Esophagus muscularis mucosa (tissue), 4 donors: Measurements from ENCODE around the gene BANF1. TPM values are rescaled to one million over a fixed set of nuclear protein-coding genes. Genes with fewer than 3 reads are reported as not detected.

Source experiments
- DNase-seq: peaks from one replicate; pipeline ENCODE4 v3.0.0-alpha.2; 2017; ENCODE audit errors: extremely low spot score
- H3K27ac ChIP-seq, 4 donors: fragments of 200-600 bp; sonication (generic); replicated peaks in 1 of 4; 1 replicate in 3 of 4; 2 replicates in 1 of 4; pipeline ENCODE4 v1.5.1; 2016 to 2019; ENCODE audit warnings: mild to moderate bottlenecking in 1 of 4
- H3K27me3 ChIP-seq, 4 donors: fragments of 200-600 bp; sonication (generic); one replicate each; pipeline versions ENCODE4 v1.5.1 to v1.6.0; 2016 to 2019
- H3K36me3 ChIP-seq, 4 donors: fragments of 200-600 bp; sonication (generic); one replicate each; pipeline ENCODE4 v1.5.1; 2016 to 2019
- H3K4me1 ChIP-seq, 4 donors: fragments of 200-600 bp; sonication (generic); one replicate each; pipeline ENCODE4 v1.5.1; 2016 to 2019
- H3K4me3 ChIP-seq, 4 donors: fragments of 200-600 bp; sonication (generic); 1 replicate in 2 of 4; 2 replicates in 2 of 4; pipeline ENCODE4 v1.5.1; 2016 to 2019; ENCODE audit warnings: mild to moderate bottlenecking in 4 of 4, moderate library complexity in 1 of 4
- H3K9me3 ChIP-seq, 4 donors: fragments of 200-600 bp; sonication (generic); 1 replicate in 3 of 4; 2 replicates in 1 of 4; pipeline ENCODE4 v1.5.1; 2016 to 2019
- EP300 ChIP-seq: sonication (generic); formaldehyde crosslinking; IDR thresholded peaks from one replicate; pipeline ENCODE4 v1.6.1; 2017; ENCODE audit warnings: antibody characterized with exemption
- POLR2A ChIP-seq: fragments of 450-650 bp; IDR thresholded peaks from one replicate; pipeline ENCODE4 v1.6.1; 2017; ENCODE audit warnings: antibody characterized with exemption, moderate library complexity, mild to moderate bottlenecking, low read depth
- POLR2AphosphoS5 ChIP-seq, 2 donors: sonication (generic); formaldehyde crosslinking; IDR thresholded peaks; one replicate each; pipeline ENCODE4 v1.6.1; 2017; ENCODE audit warnings: antibody characterized with exemption in 2 of 2
- WGBS: methylation state at CpG from one replicate; pipeline ENCODE4 v1.1.5; 2018; 5-methylcytosine and 5-hydroxymethylcytosine counted together
- intact Hi-C: fragments of 100-400 bp; cut with DNase I; formaldehyde crosslinking; loops from one replicate; pipeline ENCODE4 v1.15.1; 2023
- total RNA-seq, 4 donors: library from RNA; depleted of rRNA; stranded (reverse); fragments of >200 nt; gene quantifications; one replicate each; pipeline versions ENCODE4 v1.1.0 to v1.2.1, GENCODE V29; 2016
- TF ChIP-seq, protein P1 (sequence below), 3 experiments: fragments of 200-600 bp in 2 of 3; fragments of 450-650 bp in 1 of 3; sonication (generic) in 2 of 3; IDR thresholded peaks; one replicate each; pipeline ENCODE4 v1.5.1; 2017 to 2019; ENCODE audit warnings: antibody characterized with exemption in 3 of 3, mild to moderate bottlenecking in 2 of 3, moderate library complexity in 1 of 3

BANF1 gene
- total RNA-seq, 4 donors from 2014 or later = 46.9 to 72.5 (median 57.9) TPM

DNA sequence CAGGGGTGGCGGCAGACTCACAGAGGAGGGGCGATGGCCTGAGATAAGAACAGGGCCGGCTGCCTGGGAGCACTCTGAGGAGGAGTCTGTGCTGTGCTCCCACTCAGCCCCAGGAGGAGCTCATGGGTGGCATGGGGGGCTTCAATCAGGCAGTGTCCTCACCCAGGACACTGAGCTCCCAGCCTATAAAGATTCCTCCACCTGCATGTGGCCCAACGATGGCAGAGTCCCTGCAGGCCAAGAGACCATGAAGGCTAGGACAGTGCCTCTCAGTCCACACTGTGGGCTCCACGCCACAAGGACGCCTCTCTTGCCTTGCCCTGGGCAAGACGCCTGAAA lies 11.4 kb downstream of the BANF1 start:
- Histone ChIP-seq H3K36me3 (no peaks in the 10 kb centered on the region), H3K27me3 (peaks cover 0 to 36% (median 22%) of the 10 kb centered on the region in 4 donors), H3K4me3 (no peak overlapping the region), H3K9me3 (no peaks in the 10 kb centered on the region), H3K27ac (no peak overlapping the region), H3K4me1 (peaks cover 10 to 14% (median 11%) of the 10 kb centered on the region in 4 donors)
- WGBS = 70% methylated on average over 6 of the region's 7 CpGs
- TF ChIP-seq EP300 (no peak), POLR2AphosphoS5 (IDR thresholded peaks at IDR 0.05) (no peak), POLR2A (no peak)
- TF ChIP-seq, protein P1, sequence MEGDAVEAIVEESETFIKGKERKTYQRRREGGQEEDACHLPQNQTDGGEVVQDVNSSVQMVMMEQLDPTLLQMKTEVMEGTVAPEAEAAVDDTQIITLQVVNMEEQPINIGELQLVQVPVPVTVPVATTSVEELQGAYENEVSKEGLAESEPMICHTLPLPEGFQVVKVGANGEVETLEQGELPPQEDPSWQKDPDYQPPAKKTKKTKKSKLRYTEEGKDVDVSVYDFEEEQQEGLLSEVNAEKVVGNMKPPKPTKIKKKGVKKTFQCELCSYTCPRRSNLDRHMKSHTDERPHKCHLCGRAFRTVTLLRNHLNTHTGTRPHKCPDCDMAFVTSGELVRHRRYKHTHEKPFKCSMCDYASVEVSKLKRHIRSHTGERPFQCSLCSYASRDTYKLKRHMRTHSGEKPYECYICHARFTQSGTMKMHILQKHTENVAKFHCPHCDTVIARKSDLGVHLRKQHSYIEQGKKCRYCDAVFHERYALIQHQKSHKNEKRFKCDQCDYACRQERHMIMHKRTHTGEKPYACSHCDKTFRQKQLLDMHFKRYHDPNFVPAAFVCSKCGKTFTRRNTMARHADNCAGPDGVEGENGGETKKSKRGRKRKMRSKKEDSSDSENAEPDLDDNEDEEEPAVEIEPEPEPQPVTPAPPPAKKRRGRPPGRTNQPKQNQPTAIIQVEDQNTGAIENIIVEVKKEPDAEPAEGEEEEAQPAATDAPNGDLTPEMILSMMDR (IDR thresholded peaks at IDR 0.05) = no peak
- no peak for DNase-seq
- intact Hi-C loops = no loop called here

GRCh38 chr11:66014804-66015453 lies 12.6 kb downstream of the BANF1 start:
- H3K27ac ChIP-seq = no peak overlapping the region
- H3K4me3 ChIP-seq = no peak overlapping the region
- 83% methylated on average over 6 of the region's 6 CpGs for WGBS
- H3K4me1 ChIP-seq = peaks cover 10 to 14% (median 11%) of the 10 kb centered on the region in 4 donors
- TF ChIP-seq, protein P1 (IDR thresholded peaks at IDR 0.05) = no peak
- intact Hi-C loops = no loop called here
- no peaks in the 10 kb centered on the region for H3K36me3 ChIP-seq
- DNase-seq = no peak
- H3K9me3 ChIP-seq = no peaks in the 10 kb centered on the region
- H3K27me3 ChIP-seq = peaks cover 0 to 36% (median 22%) of the 10 kb centered on the region in 4 donors

GRCh38 chr11:66015454-66015881 lies 13.2 kb downstream of the BANF1 start:
- Histone ChIP-seq H3K4me1 (peaks cover 10 to 14% (median 11%) of the 10 kb centered on the region in 4 donors), H3K27ac (no peak overlapping the region), H3K9me3 (no peaks in the 10 kb centered on the region), H3K27me3 (peaks cover 0 to 36% (median 22%) of the 10 kb centered on the region in 4 donors), H3K36me3 (no peaks in the 10 kb centered on the region), H3K4me3 (no peak overlapping the region)
- no peak for DNase-seq
- no peak for TF ChIP-seq EP300
- intact Hi-C loops = no loop called here
- WGBS = 73% methylated on average over 5 of the region's 7 CpGs

DNA sequence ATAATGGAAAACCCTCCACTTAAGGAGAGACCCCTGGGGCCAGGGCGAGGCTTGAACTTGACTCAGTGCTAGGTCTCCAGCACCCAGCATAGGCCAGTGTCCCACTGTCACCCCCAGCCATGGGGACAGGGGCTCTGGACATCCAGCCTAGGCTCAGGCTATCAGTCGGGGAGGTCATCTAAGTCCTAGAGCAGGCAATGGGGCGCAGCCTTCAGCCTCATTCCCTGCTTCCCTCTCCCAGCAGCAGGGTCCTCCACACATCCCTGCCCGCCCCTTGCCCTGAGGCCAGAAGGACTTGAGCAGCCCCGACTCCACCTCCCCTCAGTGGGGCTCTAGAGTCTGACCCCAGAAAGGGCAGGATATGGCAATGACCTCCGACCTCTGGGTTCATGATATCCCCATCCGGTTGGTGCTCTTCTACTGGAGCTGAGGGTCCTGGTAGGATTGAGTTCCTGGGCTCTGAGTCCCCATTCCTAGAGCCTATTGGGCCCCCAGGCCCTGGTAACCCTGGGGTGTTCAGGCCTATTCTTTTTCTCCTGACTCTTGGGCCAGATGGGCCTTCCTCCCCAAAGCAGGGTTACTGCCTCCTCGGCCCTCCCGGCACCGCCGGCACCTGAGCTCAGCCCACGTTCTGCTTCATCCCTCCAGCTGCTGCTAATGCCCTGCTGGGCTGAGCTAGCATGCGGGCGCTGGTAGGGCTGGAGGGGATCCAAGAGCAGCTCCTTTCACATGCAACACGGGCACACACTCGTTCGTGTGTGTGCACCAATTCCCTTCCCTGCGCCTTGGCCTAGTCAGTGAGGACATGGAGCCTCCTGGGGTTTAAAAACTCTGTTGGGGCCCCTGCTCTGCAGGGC lies 13.9 kb downstream of the BANF1 start:
- Histone ChIP-seq H3K27ac (no peak overlapping the region), H3K27me3 (peaks cover 0 to 36% (median 22%) of the 10 kb centered on the region in 4 donors), H3K4me1 (peaks cover 10 to 14% (median 11%) of the 10 kb centered on the region in 4 donors), H3K36me3 (no peaks in the 10 kb centered on the region), H3K9me3 (no peaks in the 10 kb centered on the region), H3K4me3 (no peak overlapping the region)
- intact Hi-C loops = no loop called here
- DNase-seq = no peak
- WGBS = 85% methylated on average over 17 of the region's 18 CpGs
- no peak for TF ChIP-seq POLR2A
- no peak for TF ChIP-seq EP300
- TF ChIP-seq POLR2AphosphoS5 (IDR thresholded peaks at IDR 0.05) = no peak
- TF ChIP-seq, protein P1 (IDR thresholded peaks at IDR 0.05) = no peak

DNA sequence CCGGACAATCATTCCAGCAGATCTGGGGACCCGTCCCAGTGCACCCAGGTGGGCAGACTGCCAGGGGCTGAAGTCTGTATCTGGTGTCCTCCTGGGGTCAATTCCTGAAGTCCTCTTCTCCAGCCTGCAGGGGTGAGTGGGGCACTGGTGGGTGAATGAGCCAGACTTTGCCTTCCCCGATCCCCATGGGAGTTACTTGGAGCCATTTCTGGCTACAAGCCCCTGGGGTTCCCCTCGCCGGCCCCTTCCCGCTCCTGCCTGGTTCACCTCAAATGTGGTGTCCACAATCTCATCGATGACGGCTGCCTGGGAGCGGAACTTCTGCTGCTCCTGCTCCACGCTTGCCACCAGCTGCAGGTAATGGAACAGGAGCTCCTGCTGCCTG lies 14.5 kb downstream of the BANF1 start:
- DNase-seq = no peak
- H3K27me3 ChIP-seq = peaks cover 0 to 31% (median 18%) of the 10 kb centered on the region in 4 donors
- 95% methylated on average over 8 of the region's 10 CpGs for WGBS
- H3K4me3 ChIP-seq = no peak overlapping the region
- peaks cover 6 to 11% (median 8%) of the 10 kb centered on the region in 4 donors for H3K4me1 ChIP-seq
- no peaks in the 10 kb centered on the region for H3K9me3 ChIP-seq
- H3K27ac ChIP-seq = no peak overlapping the region
- TF ChIP-seq POLR2A (no peak), POLR2AphosphoS5 (IDR thresholded peaks at IDR 0.05) (no peak), EP300 (no peak)
- TF ChIP-seq, protein P1 (IDR thresholded peaks at IDR 0.05) = no peak
- intact Hi-C loops = no loop called here
- H3K36me3 ChIP-seq = no peaks in the 10 kb centered on the region
